GM12892 (cell line): ENCODE results near the gene TTLL5.
A peak's percentile ranks its signal among the peaks of the same experiment; 100 is the strongest.

Source experiments
- DNase-seq: peaks from one replicate; pipeline ENCODE4 v3.0.0; 2011; ENCODE audit not compliant: insufficient read length
- FAIRE-seq: peaks from 2 replicates; lab custom pipeline; 2011; peaks lifted over from hg19 to GRCh38; lab: Jason Lieb, UNC
- POLR2A ChIP-seq: IDR thresholded peaks from 2 replicates; pipeline ENCODE4 v1.6.1; 2011; ENCODE audit warnings: low read depth, low read length, control low read depth
- POLR2AphosphoS5 ChIP-seq: IDR thresholded peaks from 2 replicates; pipeline ENCODE4 v1.6.1; 2011; ENCODE audit warnings: low read depth, low read length, control low read depth
- TAF1 ChIP-seq: IDR thresholded peaks from 2 replicates; pipeline ENCODE4 v1.6.1; 2011; ENCODE audit warnings: low read depth, mild to moderate bottlenecking, control low read depth, low read length, borderline replicate concordance

Gene TTLL5

GRCh38 chr14:75985618-75986438 lies 324.8 kb downstream of the TTLL5 start, which contains the start of gene IFT43:
Gene IFT43, plus strand, starts transcription at chr14:75985763. Its CDS starts 24 bp downstream, at chr14:75985787.
- FAIRE-seq (peak; percentile 76), DNase-seq (peak; percentile 74)
- TF ChIP-seq POLR2AphosphoS5 (no peak), POLR2A (no peak), TAF1 (no peak)

GRCh38 chr14:75986439-75986765 lies 325.4 kb downstream of the TTLL5 start:
- FAIRE-seq (no peak), DNase-seq (no peak)
- TF ChIP-seq POLR2AphosphoS5 = no peak
- TF ChIP-seq POLR2A = no peak
- no peak for TF ChIP-seq TAF1

- FAIRE-seq (no peak), DNase-seq (no peak)
- TF ChIP-seq POLR2A = no peak
These were observed 326.3 kb downstream of the TTLL5 start for GRCh38 chr14:75987201-75987970.

GRCh38 chr14:75989134-75989533 lies 328.1 kb downstream of the TTLL5 start:
- FAIRE-seq = no peak
- no peak for TF ChIP-seq POLR2A
- DNase-seq = no peak

GRCh38 chr14:75990297-75990696 lies 329.3 kb downstream of the TTLL5 start:
- TF ChIP-seq POLR2AphosphoS5 (no peak), POLR2A (no peak)
- no peak for DNase-seq
- FAIRE-seq = no peak

GRCh38 chr14:75991753-75992152 lies 330.7 kb downstream of the TTLL5 start:
- FAIRE-seq = no peak
- TF ChIP-seq POLR2AphosphoS5 (no peak), POLR2A (no peak), TAF1 (no peak)
- DNase-seq = no peak

GRCh38 chr14:75993567-75994041 lies 332.6 kb downstream of the TTLL5 start:
- FAIRE-seq (peak; percentile 70), DNase-seq (no peak)
- no peak for TF ChIP-seq TAF1
- no peak for TF ChIP-seq POLR2A
- TF ChIP-seq POLR2AphosphoS5 = no peak

- FAIRE-seq (no peak), DNase-seq (no peak)
- TF ChIP-seq POLR2A = no peak
- TF ChIP-seq TAF1 = no peak
- TF ChIP-seq POLR2AphosphoS5 = no peak
These were observed 334.5 kb downstream of the TTLL5 start for GRCh38 chr14:75995372-75996041.

GRCh38 chr14:75996488-75996887 lies 335.4 kb downstream of the TTLL5 start:
- no peak for FAIRE-seq
- TF ChIP-seq POLR2A (no peak), TAF1 (no peak), POLR2AphosphoS5 (no peak)
- DNase-seq = no peak

GRCh38 chr14:75999511-76000190 lies 338.6 kb downstream of the TTLL5 start:
- FAIRE-seq = no peak
- TF ChIP-seq TAF1 = no peak
- no peak for TF ChIP-seq POLR2AphosphoS5
- no peak for TF ChIP-seq POLR2A

GRCh38 chr14:76002383-76002782 lies 341.3 kb downstream of the TTLL5 start:
- TF ChIP-seq POLR2AphosphoS5 (no peak), TAF1 (no peak), POLR2A (no peak)
- no peak for DNase-seq
- FAIRE-seq = no peak

More at GRCh38 chr14:75999511-76000190, 338.6 kb downstream of the TTLL5 start:
- DNase-seq = no peak
